Smooth muscle cell (in vitro differentiated cells): ENCODE data around the gene WNT3. TPM values are rescaled to one million over a fixed set of nuclear protein-coding genes. Genes with fewer than 3 reads are reported as not detected.

Source experiments
- DNase-seq: peaks from one replicate; lab custom pipeline; 2025; ENCODE audit not compliant: unreplicated experiment; lab: John Stamatoyannopoulos, UW
- H2AFZ ChIP-seq: fragments of 200-600 bp; sonication (generic); 2 replicates; pipeline ENCODE4 v1.6.0; 2016; ENCODE audit warnings: antibody characterized with exemption, low read depth, mild to moderate bottlenecking
- H3F3A ChIP-seq: fragments of 200-600 bp; sonication (generic); 2 replicates; pipeline ENCODE4 v1.6.0; 2017; ENCODE audit warnings: antibody characterized with exemption, low read depth
- H3K27ac ChIP-seq: fragments of 200-600 bp; sonication (generic); 2 replicates; pipeline ENCODE4 v1.5.1; 2016; ENCODE audit warnings: low read depth, mild to moderate bottlenecking
- H3K27me3 ChIP-seq: fragments of 200-600 bp; sonication (generic); 2 replicates; pipeline ENCODE4 v1.6.1; 2016; ENCODE audit warnings: low read depth, mild to moderate bottlenecking
- H3K36me3 ChIP-seq: fragments of 200-600 bp; sonication (generic); 2 replicates; pipeline ENCODE4 v1.5.1; 2016; ENCODE audit warnings: low read depth
- H3K4me1 ChIP-seq: fragments of 200-600 bp; sonication (generic); 2 replicates; pipeline ENCODE4 v1.5.1; 2016; ENCODE audit warnings: low read depth
- H3K4me2 ChIP-seq: fragments of 200-600 bp; sonication (generic); 2 replicates; pipeline ENCODE4 v1.6.0; 2016; ENCODE audit warnings: mild to moderate bottlenecking
- H3K4me3 ChIP-seq: fragments of 200-600 bp; sonication (generic); 2 replicates; pipeline ENCODE4 v1.5.1; 2016; ENCODE audit warnings: mild to moderate bottlenecking
- H3K79me2 ChIP-seq: fragments of 200-600 bp; sonication (generic); 2 replicates; pipeline ENCODE4 v1.6.0; 2016; ENCODE audit warnings: low read depth, mild to moderate bottlenecking
- H3K9ac ChIP-seq: fragments of 200-600 bp; sonication (generic); 2 replicates; pipeline ENCODE4 v1.6.0; 2016; ENCODE audit warnings: low read depth
- H3K9me3 ChIP-seq: fragments of 200-600 bp; sonication (generic); replicated peaks from 2 replicates; pipeline ENCODE4 v1.5.1; 2016; ENCODE audit warnings: low read depth
- H4K20me1 ChIP-seq: fragments of 200-600 bp; sonication (generic); 2 replicates; pipeline ENCODE4 v1.6.0; 2016; ENCODE audit warnings: low read depth
- WGBS: methylation state at CpG from one replicate; pipeline ENCODE4 v1.1.7; 2016; ENCODE audit warnings: low lambda C conversion rate; 5-methylcytosine and 5-hydroxymethylcytosine counted together
- polyA plus RNA-seq: library from polyadenylated mRNA; unstranded; fragments of >200 nt; fragmentation: Nextera tagmentation; extraction: Ambion mirVana; gene quantifications from 2 replicates; pipeline ENCODE4 v1.2.1, GENCODE V29; 2016
- total RNA-seq: library from RNA; depleted of rRNA; stranded (reverse); fragments of >200 nt; gene quantifications from 2 replicates; pipeline ENCODE4 v1.2.3, GENCODE V29; 2014
- TF ChIP-seq, protein P1 (sequence below): fragments of 200-600 bp; sonication (generic); IDR thresholded peaks from 2 replicates; pipeline ENCODE4 v1.5.1; 2017; ENCODE audit warnings: borderline replicate concordance, mild to moderate bottlenecking, antibody characterized with exemption; ENCODE audit not compliant: insufficient read depth, poor library complexity, severe bottlenecking

Gene WNT3
- total and polyA plus RNA-seq, 2 experiments from 2014 or later: 2.9 to 6.2 TPM

DNA sequence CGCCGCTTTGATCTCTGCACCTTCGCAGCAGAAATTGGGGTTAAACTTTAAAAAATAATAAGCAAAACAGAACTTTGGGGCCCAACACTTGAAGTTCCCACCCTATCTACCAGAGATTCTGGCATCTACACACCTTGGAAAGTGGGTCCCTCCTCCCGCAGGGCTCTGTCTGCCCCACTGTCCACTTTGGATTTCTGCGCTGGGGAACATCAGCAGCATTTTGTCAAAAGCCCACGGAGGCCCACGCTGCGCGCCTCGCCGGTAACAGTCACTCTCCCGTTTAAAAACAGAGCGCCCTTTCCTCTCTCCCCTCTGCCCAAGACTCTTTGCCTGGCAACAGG lies 32.2 kb upstream of the WNT3 start:
- Histone ChIP-seq H3K4me3 (peak overlapping the region; percentile 56), H3K4me1 (no peaks in the 10 kb centered on the region), H3F3A (no peaks in the 10 kb centered on the region), H3K4me2 (peak overlapping the region; percentile 92), H3K27me3 (peaks cover 33% of the 10 kb centered on the region), H3K9me3 (no peaks in the 10 kb centered on the region), H3K36me3 (no peaks in the 10 kb centered on the region), H3K79me2 (no peaks in the 10 kb centered on the region), H3K27ac (no peak overlapping the region), H3K9ac (no peak overlapping the region), H2AFZ (no peak overlapping the region), H4K20me1 (no peaks in the 10 kb centered on the region)
- no peak for DNase-seq
- TF ChIP-seq, protein P1, sequence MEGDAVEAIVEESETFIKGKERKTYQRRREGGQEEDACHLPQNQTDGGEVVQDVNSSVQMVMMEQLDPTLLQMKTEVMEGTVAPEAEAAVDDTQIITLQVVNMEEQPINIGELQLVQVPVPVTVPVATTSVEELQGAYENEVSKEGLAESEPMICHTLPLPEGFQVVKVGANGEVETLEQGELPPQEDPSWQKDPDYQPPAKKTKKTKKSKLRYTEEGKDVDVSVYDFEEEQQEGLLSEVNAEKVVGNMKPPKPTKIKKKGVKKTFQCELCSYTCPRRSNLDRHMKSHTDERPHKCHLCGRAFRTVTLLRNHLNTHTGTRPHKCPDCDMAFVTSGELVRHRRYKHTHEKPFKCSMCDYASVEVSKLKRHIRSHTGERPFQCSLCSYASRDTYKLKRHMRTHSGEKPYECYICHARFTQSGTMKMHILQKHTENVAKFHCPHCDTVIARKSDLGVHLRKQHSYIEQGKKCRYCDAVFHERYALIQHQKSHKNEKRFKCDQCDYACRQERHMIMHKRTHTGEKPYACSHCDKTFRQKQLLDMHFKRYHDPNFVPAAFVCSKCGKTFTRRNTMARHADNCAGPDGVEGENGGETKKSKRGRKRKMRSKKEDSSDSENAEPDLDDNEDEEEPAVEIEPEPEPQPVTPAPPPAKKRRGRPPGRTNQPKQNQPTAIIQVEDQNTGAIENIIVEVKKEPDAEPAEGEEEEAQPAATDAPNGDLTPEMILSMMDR: no peak
- 37% methylated on average over 13 of the region's 13 CpGs for WGBS

DNA sequence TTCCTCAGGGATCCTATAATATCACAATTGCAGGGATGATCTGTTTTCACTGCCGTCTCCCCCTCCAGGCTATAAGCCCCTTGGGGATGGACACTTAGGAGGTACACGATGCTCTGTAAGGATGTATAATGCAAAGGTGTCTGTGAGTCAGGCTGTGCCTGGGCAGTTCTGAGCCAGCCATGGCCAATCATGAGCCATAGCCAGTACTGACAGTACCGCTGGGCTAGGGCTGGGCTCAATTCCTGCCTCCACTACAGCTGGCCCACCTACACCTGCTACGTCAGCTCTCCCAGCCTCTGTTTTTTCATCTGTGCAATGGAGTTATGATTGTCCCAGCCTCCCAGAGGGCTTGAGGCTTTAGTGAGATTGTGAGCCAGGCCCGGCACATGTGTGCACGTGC lies 30.0 kb upstream of the WNT3 start:
- no peak overlapping the region for H3K4me2 ChIP-seq
- WGBS: 89% methylated on average over 6 of the region's 6 CpGs
- H2AFZ ChIP-seq: no peak overlapping the region
- no peaks in the 10 kb centered on the region for H3K9me3 ChIP-seq
- DNase-seq: no peak
- no peak overlapping the region for H3K4me3 ChIP-seq
- H3K36me3 ChIP-seq: no peaks in the 10 kb centered on the region
- no peaks in the 10 kb centered on the region for H3K4me1 ChIP-seq
- no peaks in the 10 kb centered on the region for H4K20me1 ChIP-seq
- no peaks in the 10 kb centered on the region for H3F3A ChIP-seq
- H3K9ac ChIP-seq: no peak overlapping the region
- H3K79me2 ChIP-seq: no peaks in the 10 kb centered on the region
- no peak overlapping the region for H3K27ac ChIP-seq
- TF ChIP-seq, protein P1: no peak
- H3K27me3 ChIP-seq: peaks cover 33% of the 10 kb centered on the region

DNA sequence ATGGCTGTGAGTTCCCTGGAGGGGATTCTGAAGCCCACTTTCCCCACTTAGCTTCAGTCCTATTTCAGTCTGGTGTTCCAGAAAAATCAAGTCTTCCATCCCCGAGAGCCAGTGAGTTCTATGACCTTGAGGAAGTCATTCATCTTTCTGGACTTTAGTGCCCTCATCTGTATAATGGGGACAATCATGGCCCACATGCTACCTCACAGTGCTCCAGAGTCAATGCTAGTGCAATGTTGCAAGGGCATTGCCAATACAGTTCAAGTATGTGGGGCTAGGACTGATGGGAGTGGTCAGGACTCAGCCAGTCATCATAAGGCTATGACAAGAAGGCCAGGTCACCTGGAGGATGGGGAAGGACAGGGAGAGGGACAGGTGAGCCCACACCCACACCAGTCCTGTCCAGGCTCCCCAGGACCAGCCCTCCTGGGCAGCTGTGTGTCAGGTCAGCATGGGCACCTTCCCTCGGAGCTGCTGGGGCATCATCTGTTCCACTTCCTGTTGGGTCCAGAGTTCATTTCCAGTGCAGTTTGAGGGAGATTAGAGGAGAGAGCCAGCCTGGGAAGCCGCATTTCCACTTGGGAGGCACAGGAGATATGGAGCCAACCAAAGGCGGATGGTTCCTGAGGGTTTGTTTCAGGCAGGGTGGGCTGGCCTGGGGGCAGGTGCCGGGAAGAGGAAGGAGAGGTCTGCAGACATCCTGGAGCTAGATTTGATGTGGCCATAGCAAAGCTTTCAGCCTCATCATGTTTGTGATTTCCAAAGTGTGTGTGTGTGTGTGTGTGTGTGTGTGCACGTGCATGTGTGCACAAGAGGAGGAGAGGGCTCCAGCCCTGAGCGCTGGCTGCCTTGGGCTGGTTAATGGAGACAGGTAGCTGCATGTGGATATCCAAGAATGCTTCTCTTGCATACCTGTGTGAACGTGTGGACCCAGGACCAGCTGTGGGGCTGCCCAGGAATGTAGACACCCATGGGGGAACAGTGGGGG lies 29.0 kb upstream of the WNT3 start:
- DNase-seq: no peak
- H3F3A ChIP-seq: no peaks in the 10 kb centered on the region
- H3K27ac ChIP-seq: no peak overlapping the region
- no peak overlapping the region for H3K4me2 ChIP-seq
- no peaks in the 10 kb centered on the region for H3K9me3 ChIP-seq
- WGBS: 83% methylated on average over 7 of the region's 8 CpGs
- no peak overlapping the region for H3K9ac ChIP-seq
- H4K20me1 ChIP-seq: no peaks in the 10 kb centered on the region
- H3K27me3 ChIP-seq: peaks cover 33% of the 10 kb centered on the region
- no peaks in the 10 kb centered on the region for H3K79me2 ChIP-seq
- H2AFZ ChIP-seq: no peak overlapping the region
- TF ChIP-seq, protein P1: no peak
- no peaks in the 10 kb centered on the region for H3K36me3 ChIP-seq
- no peaks in the 10 kb centered on the region for H3K4me1 ChIP-seq
- no peak overlapping the region for H3K4me3 ChIP-seq
